GM21825 (cell line): Measurements from ENCODE around the gene LENG8.
"Not testable (repeated sequence)": the region's sequence is repeated elsewhere in the genome, so short reads cannot be mapped to it uniquely, and the experiment has no call there.

Experiments used
- ATAC-seq: cut with Tn5 transposase; IDR thresholded peaks from one replicate; pipeline ENCODE4 v1.9.1; 2021; ENCODE audit warnings: mild to moderate bottlenecking, moderate library complexity; ENCODE audit not compliant: unreplicated experiment

Gene LENG8

DNA sequence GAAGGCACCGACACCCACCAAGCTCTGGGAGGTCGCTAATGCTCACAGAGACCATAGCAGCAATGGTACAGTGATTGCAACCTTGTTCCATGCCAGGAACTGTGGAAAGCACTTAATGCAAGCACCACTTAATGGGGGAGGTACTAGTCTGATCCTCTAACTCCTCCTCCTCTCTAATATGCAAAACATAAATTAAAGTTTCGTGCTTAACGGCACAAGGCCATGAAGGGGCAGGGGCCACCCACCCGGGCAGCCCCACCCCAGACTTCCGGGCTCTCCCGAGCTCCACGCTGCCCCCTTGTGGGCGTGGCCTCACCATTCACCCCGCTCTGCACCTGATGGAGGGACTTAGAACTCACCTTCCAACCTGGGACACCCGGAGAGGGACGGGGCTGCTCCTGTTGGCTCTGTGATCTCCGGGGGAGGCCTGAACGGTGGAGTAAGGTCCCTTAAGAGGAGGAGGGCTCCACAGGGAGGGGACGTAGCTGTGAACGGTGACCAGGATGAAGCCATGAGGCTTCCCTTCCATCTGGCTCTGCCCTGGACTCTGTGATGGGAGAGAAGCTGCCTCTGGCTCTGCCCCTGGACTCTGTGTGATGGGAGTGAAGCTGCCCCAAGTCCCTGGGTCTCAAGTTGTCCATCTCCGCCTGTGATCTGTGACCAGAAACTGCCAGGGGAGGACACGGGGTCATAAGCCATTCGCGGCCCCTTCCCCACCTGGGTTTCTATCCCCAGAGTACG lies 60.4 kb downstream of the LENG8 start:
- ATAC-seq, result not testable (repeated sequence)
